CD4-positive, alpha-beta T cell treated with Interleukin-4 for 1 hour (primary cell): Measurements from ENCODE around the gene FBXW10B.
"Not testable (repeated sequence)": the region's sequence is repeated elsewhere in the genome, so short reads cannot be mapped to it uniquely, and the experiment has no call there.

ENCODE experiments used
- DNase-seq, 2 donors: peaks; one replicate each; pipeline ENCODE4 v3.0.0-alpha.2; 2020 to 2022

Gene FBXW10B

GRCh38 chr17:15619331-15620058 is at the start of gene FBXW10B:
FBXW10B (minus strand) TSS chr17:15619704; CDS start chr17:15619512, 192 bp downstream.
- DNase-seq, result not testable (repeated sequence)

GRCh38 chr17:15663691-15664090 is 44.2 kb upstream of the FBXW10B start:
- DNase-seq, result no peak

- DNase-seq, result no peak
Observed at GRCh38 chr17:15663176-15663575, 43.7 kb upstream of the FBXW10B start.

GRCh38 chr17:15662681-15663080 is 43.2 kb upstream of the FBXW10B start:
- no peak for DNase-seq

- no peak for DNase-seq
Observed at GRCh38 chr17:15660077-15660476, 40.6 kb upstream of the FBXW10B start.

GRCh38 chr17:15659663-15660062 is 40.2 kb upstream of the FBXW10B start:
- no peak for DNase-seq

GRCh38 chr17:15659236-15659635 is 39.7 kb upstream of the FBXW10B start:
- no peak for DNase-seq

- no peak for DNase-seq
Observed at GRCh38 chr17:15658296-15658695, 38.8 kb upstream of the FBXW10B start.

GRCh38 chr17:15657868-15658267 is 38.4 kb upstream of the FBXW10B start:
- no peak for DNase-seq

- DNase-seq, result no peak
Observed at GRCh38 chr17:15654886-15655561, 35.5 kb upstream of the FBXW10B start.

GRCh38 chr17:15654401-15654800 is 34.9 kb upstream of the FBXW10B start:
- DNase-seq, result not testable (repeated sequence)

- no peak for DNase-seq
Observed at GRCh38 chr17:15652960-15653359, 33.5 kb upstream of the FBXW10B start.

GRCh38 chr17:15651583-15652110 is 32.1 kb upstream of the FBXW10B start:
- peak; percentile 24 to 75 for DNase-seq

- DNase-seq, result no peak
Observed at GRCh38 chr17:15650741-15651582, 31.5 kb upstream of the FBXW10B start.

- no peak for DNase-seq
Observed at GRCh38 chr17:15649861-15650421, 30.4 kb upstream of the FBXW10B start.

GRCh38 chr17:15648386-15648785 is 28.9 kb upstream of the FBXW10B start:
- DNase-seq, result no peak

GRCh38 chr17:15645942-15646312 is 26.4 kb upstream of the FBXW10B start:
- DNase-seq, result peak in 1 of 2 donors; percentile 16

GRCh38 chr17:15645099-15645941 is 25.8 kb upstream of the FBXW10B start:
- DNase-seq, result not testable (repeated sequence)

- DNase-seq, result not testable (repeated sequence)
Observed at GRCh38 chr17:15642505-15643251, 23.2 kb upstream of the FBXW10B start.

GRCh38 chr17:15642014-15642413 is 22.5 kb upstream of the FBXW10B start:
- not testable (repeated sequence) for DNase-seq

GRCh38 chr17:15630930-15631453 is 11.5 kb upstream of the FBXW10B start:
- not testable (repeated sequence) for DNase-seq
